Breast epithelium (tissue), 3 donors: ENCODE measurements around the gene NEU1.

Source experiments
- CTCF ChIP-seq, 3 donors: fragments of 450-650 bp; IDR thresholded peaks; one replicate each; pipeline ENCODE4 v1.5.1; 2016 to 2017; ENCODE audit warnings: antibody characterized with exemption in 3 of 3, mild to moderate bottlenecking in 3 of 3, moderate library complexity in 3 of 3
- POLR2A ChIP-seq: fragments of 450-650 bp; IDR thresholded peaks from one replicate; pipeline ENCODE4 v1.6.1; 2016; ENCODE audit warnings: antibody characterized with exemption, mild to moderate bottlenecking, moderate library complexity
- POLR2AphosphoS5 ChIP-seq, 3 donors: sonication (generic); formaldehyde crosslinking; IDR thresholded peaks; one replicate each; pipeline ENCODE4 v1.6.1; 2017; ENCODE audit warnings: antibody characterized with exemption in 3 of 3

- TF ChIP-seq CTCF (IDR thresholded peaks at IDR 0.05) (no peak), POLR2AphosphoS5 (IDR thresholded peaks at IDR 0.05) (no peak), POLR2A (no peak)
Measured at GRCh38 chr6:31838968-31839367, 23.7 kb downstream of the NEU1 start.
